H1 (cell line): ENCODE data around the gene SPTAN1. TPM values are rescaled to one million over a fixed set of nuclear protein-coding genes. Genes with fewer than 3 reads are reported as not detected.

ENCODE experiments used
- CTCF ChIA-PET: fragments of 300-600 bp; sonication (Branson Sonifier 250); formaldehyde crosslinking; loops from one replicate; lab custom pipeline; 2021; ENCODE audit not compliant: partially characterized antibody; lab: Charles Lee
- POLR2A ChIA-PET: fragments of 300-600 bp; sonication (Branson Sonifier 250); formaldehyde crosslinking; loops from one replicate; lab custom pipeline; 2021; ENCODE audit warnings: inconsistent platforms; ENCODE audit not compliant: partially characterized antibody; lab: Charles Lee
- DNase-seq, 2 experiments: peaks; one replicate each; pipeline versions ENCODE4 v3.0.0 to v3.0.0-alpha.2; 2010 to 2022; ENCODE audit warnings: low spot score in 2 of 2, low read depth in 1 of 2, mixed read lengths in 1 of 2
- FAIRE-seq: peaks from 2 replicates; lab custom pipeline; 2011; peaks lifted over from hg19 to GRCh38; lab: Jason Lieb, UNC
- H2AFZ ChIP-seq: 2 replicates; pipeline ENCODE4 v1.8.1; 2012; ENCODE audit warnings: low read length, inconsistent platforms
- H2AK5ac ChIP-seq: 2 replicates; pipeline ENCODE4 v1.6.1; 2013; ENCODE audit warnings: low read depth, low read length
- H2BK120ac ChIP-seq: replicated peaks from 2 replicates; pipeline ENCODE3; 2013; ENCODE audit warnings: low read depth, low read length, inconsistent platforms
- H2BK12ac ChIP-seq: 2 replicates; pipeline ENCODE4 v1.6.1; 2013; ENCODE audit warnings: low read depth, low read length
- H2BK15ac ChIP-seq: 2 replicates; pipeline ENCODE4 v1.6.1; 2013; ENCODE audit warnings: low read length
- H2BK20ac ChIP-seq: 2 replicates; pipeline ENCODE4 v1.6.1; 2013; ENCODE audit warnings: low read length
- H2BK5ac ChIP-seq: 2 replicates; pipeline ENCODE4 v1.6.1; 2013; ENCODE audit warnings: low read depth, low read length
- H3K14ac ChIP-seq: 2 replicates; pipeline ENCODE4 v1.6.1; 2013; ENCODE audit warnings: inconsistent platforms; ENCODE audit not compliant: insufficient read length
- H3K18ac ChIP-seq: 2 replicates; pipeline ENCODE4 v1.6.1; 2013; ENCODE audit warnings: low read length; ENCODE audit errors: extremely low read depth
- H3K23ac ChIP-seq: 2 replicates; pipeline ENCODE4 v1.6.1; 2013; ENCODE audit warnings: inconsistent platforms; ENCODE audit not compliant: insufficient read length
- H3K23me2 ChIP-seq: 2 replicates; pipeline ENCODE4 v1.6.1; 2013; ENCODE audit warnings: low read depth, low read length
- H3K27ac ChIP-seq: 2 replicates; pipeline ENCODE4 v1.6.1; 2011; ENCODE audit warnings: low read depth, low read length, inconsistent platforms
- H3K27me3 ChIP-seq, 4 experiments: replicated peaks in 1 of 4; 1 replicate in 1 of 4; 2 replicates in 3 of 4; pipeline versions ENCODE4 v1.6.1 to v1.8.1; 2011 to 2013; ENCODE audit warnings: low read length in 3 of 4, mild to moderate bottlenecking in 3 of 4, inconsistent platforms in 2 of 4, mixed read lengths in 2 of 4, moderate library complexity in 1 of 4; ENCODE audit not compliant: control insufficient read depth in 3 of 4, insufficient read depth in 3 of 4; ENCODE audit errors: extremely low read depth in 1 of 4
- H3K36me3 ChIP-seq, 4 experiments: 2 replicates each; pipeline versions ENCODE4 v1.6.1 to v1.8.1; 2011 to 2013; ENCODE audit warnings: mild to moderate bottlenecking in 4 of 4, low read length in 3 of 4, moderate library complexity in 2 of 4, control low read depth in 1 of 4, inconsistent platforms in 1 of 4; ENCODE audit not compliant: insufficient read depth in 4 of 4, control insufficient read depth in 2 of 4
- H3K4ac ChIP-seq: replicated peaks from 2 replicates; pipeline ENCODE3; 2013; ENCODE audit warnings: low read length, low read depth, mixed read lengths, inconsistent platforms; ENCODE audit not compliant: insufficient read length
- H3K4me1 ChIP-seq, 4 experiments: replicated peaks in 1 of 4; 1 replicate in 1 of 4; 2 replicates in 3 of 4; pipeline versions ENCODE4 v1.6.1 to v1.8.1; 2011 to 2013; ENCODE audit warnings: low read length in 3 of 4, inconsistent platforms in 2 of 4, mixed read lengths in 1 of 4; ENCODE audit not compliant: insufficient read depth in 4 of 4, control insufficient read depth in 3 of 4
- H3K4me2 ChIP-seq, 2 experiments: 2 replicates each; pipeline versions ENCODE4 v1.6.1 to v1.8.1; 2011 to 2013; ENCODE audit warnings: low read depth in 2 of 2, low read length in 2 of 2, control low read depth in 1 of 2, inconsistent platforms in 1 of 2, mild to moderate bottlenecking in 1 of 2; ENCODE audit not compliant: insufficient read depth in 1 of 2
- H3K4me3 ChIP-seq, 4 experiments: fragments of 200-600, 300-600 bp in 1 of 4; sonication (generic), shearing (Covaris generic), sonication (Bioruptor Twin) in 1 of 4; 2 replicates each; pipeline versions ENCODE4 v1.5.1 to v1.8.1; 2011 to 2016; ENCODE audit warnings: low read length in 4 of 4, low read depth in 3 of 4, control low read depth in 2 of 4, inconsistent platforms in 2 of 4, mild to moderate bottlenecking in 2 of 4, mixed read lengths in 1 of 4, moderate library complexity in 1 of 4; ENCODE audit not compliant: insufficient read depth in 2 of 4; ENCODE audit errors: extremely low read depth in 1 of 4
- H3K56ac ChIP-seq: replicated peaks from 2 replicates; pipeline ENCODE3; 2013; ENCODE audit warnings: low read depth, mild to moderate bottlenecking, mixed read lengths, low read length, inconsistent platforms; ENCODE audit not compliant: insufficient read length
- H3K79me1 ChIP-seq: 2 replicates; pipeline ENCODE4 v1.6.1; 2013; ENCODE audit warnings: low read depth, low read length, control low read depth
- H3K79me2 ChIP-seq, 2 experiments: 2 replicates each; pipeline versions ENCODE4 v1.6.1 to v1.8.1; 2012 to 2013; ENCODE audit warnings: low read length in 2 of 2, mild to moderate bottlenecking in 2 of 2, inconsistent platforms in 1 of 2; ENCODE audit not compliant: insufficient read depth in 2 of 2, control insufficient read depth in 1 of 2
- H3K9ac ChIP-seq, 4 experiments: replicated peaks in 1 of 4; 1 replicate in 1 of 4; 2 replicates in 3 of 4; pipeline versions ENCODE4 v1.6.1 to v1.8.1; 2011 to 2013; ENCODE audit warnings: low read depth in 3 of 4, low read length in 3 of 4, control low read depth in 2 of 4, mild to moderate bottlenecking in 2 of 4, moderate library complexity in 2 of 4, inconsistent platforms in 1 of 4; ENCODE audit errors: extremely low read depth in 1 of 4
- H3K9me3 ChIP-seq, 2 experiments: 2 replicates each; pipeline versions ENCODE4 v1.6.1 to v1.8.1; 2012 to 2013; ENCODE audit warnings: mild to moderate bottlenecking in 2 of 2, moderate library complexity in 2 of 2, control low read depth in 1 of 2, inconsistent platforms in 1 of 2, low read depth in 1 of 2, low read length in 1 of 2, mixed read lengths in 1 of 2; ENCODE audit not compliant: insufficient read depth in 2 of 2
- H4K20me1 ChIP-seq, 2 experiments: replicated peaks in 1 of 2; 2 replicates each; pipeline versions ENCODE3 to v1.8.1; 2011 to 2013; ENCODE audit warnings: inconsistent platforms in 2 of 2, low read length in 2 of 2, mild to moderate bottlenecking in 1 of 2; ENCODE audit not compliant: insufficient read depth in 2 of 2, control insufficient read depth in 1 of 2
- H4K5ac ChIP-seq: 2 replicates; pipeline ENCODE4 v1.6.1; 2013; ENCODE audit warnings: low read length, low read depth, mixed read lengths, inconsistent platforms; ENCODE audit not compliant: insufficient read length
- H4K8ac ChIP-seq: 2 replicates; pipeline ENCODE4 v1.8.0; 2013; ENCODE audit warnings: mild to moderate bottlenecking, moderate library complexity, low read length, inconsistent platforms; ENCODE audit not compliant: insufficient read depth; ENCODE audit errors: extremely low read depth
- H4K91ac ChIP-seq: replicated peaks from 2 replicates; pipeline ENCODE3; 2013; ENCODE audit warnings: low read length, mixed read lengths, inconsistent platforms; ENCODE audit not compliant: insufficient read length
- BCL11A ChIP-seq, 2 experiments: IDR thresholded peaks; one replicate each; pipeline ENCODE4 v1.6.1; 2011; ENCODE audit warnings: low read depth in 2 of 2, low read length in 2 of 2, mild to moderate bottlenecking in 2 of 2
- BRCA1 ChIP-seq: IDR thresholded peaks from 2 replicates; pipeline ENCODE4 v1.6.1; 2012; ENCODE audit warnings: low read depth, low read length, improper control_type of control experiment
- CBX5 ChIP-seq: fragments of 300-800, 300-1000 bp; sonication (generic); IDR thresholded peaks from 2 replicates; pipeline ENCODE4 v1.7.1; 2016; ENCODE audit warnings: antibody characterized with exemption, low read length, low read depth
- RBBP5 ChIP-seq: IDR thresholded peaks from 2 replicates; pipeline ENCODE4 v1.7.1; 2012; ENCODE audit warnings: low read depth, mild to moderate bottlenecking, inconsistent platforms, low read length, moderate library complexity, borderline replicate concordance
- SIN3A ChIP-seq, 2 experiments: IDR thresholded peaks in 1 of 2; conservative IDR thresholded peaks in 1 of 2; 2 replicates each; pipeline ENCODE4 v1.6.1; 2011 to 2012; ENCODE audit warnings: low read length in 2 of 2, improper control_type of control experiment in 1 of 2, low read depth in 1 of 2, mild to moderate bottlenecking in 1 of 2
- SIX5 ChIP-seq: IDR thresholded peaks from 2 replicates; pipeline ENCODE4 v1.6.1; 2011; ENCODE audit warnings: mild to moderate bottlenecking, low read depth, low read length
- TAF1 ChIP-seq: IDR thresholded peaks from 2 replicates; pipeline ENCODE4 v1.6.1; 2011; ENCODE audit warnings: mild to moderate bottlenecking, low read depth, low read length
- YY1 ChIP-seq: IDR thresholded peaks from 2 replicates; pipeline ENCODE4 v1.6.1; 2011; ENCODE audit warnings: low read depth, mild to moderate bottlenecking, low read length
- WGBS, 2 experiments: shearing (Covaris generic) in 1 of 2; methylation state at CpG; one replicate each; pipeline versions ENCODE4 v1.1.6 to v1.1.7; 2013 to 2015; ENCODE audit warnings: low lambda C conversion rate in 2 of 2, mixed read lengths in 2 of 2, inconsistent platforms in 1 of 2, low coverage in 1 of 2, missing lambda C conversion rate in 1 of 2; ENCODE audit not compliant: insufficient replicate concordance in 2 of 2, insufficient coverage in 1 of 2, insufficient read length in 1 of 2; ENCODE audit errors: extremely low coverage in 1 of 2, missing lambda C conversion rate in 1 of 2; 5-methylcytosine and 5-hydroxymethylcytosine counted together
- polyA plus RNA-seq, 7 experiments: library from polyadenylated mRNA; depleted of rRNA in 3 of 7; stranded (reverse) in 5 of 7; unstranded in 2 of 7; fragments of >200 nt in 5 of 7; fragments of 200-250 nt in 2 of 7; gene quantifications; 1 replicate in 5 of 7; 2 replicates in 1 of 7; 4 replicates in 1 of 7; pipeline versions ENCODE4 v1.2.1 to v1.2.3, GENCODE V29; 2011 to 2013; ENCODE audit warnings: missing spikeins in 2 of 7, mixed read lengths in 2 of 7
- total RNA-seq: library from RNA; stranded (reverse); fragmentation: NEBNext Ultra II Directional; extraction: Animal tissue kit (Norgen Biotek cat#: 25700); gene quantifications from 2 replicates; pipeline ENCODE4 v1.2.1, GENCODE V29; 2021
- TF ChIP-seq, protein P1 (sequence below): IDR thresholded peaks from 2 replicates; pipeline ENCODE4 v1.6.1; 2011; ENCODE audit warnings: low read length, improper control_type of control experiment

Gene SPTAN1
- total and polyA plus RNA-seq, 2 of the 8 experiments (the other 6 are each of a cell fraction or from before 2014, with no cell fraction given), result 182 to 216 TPM

DNA sequence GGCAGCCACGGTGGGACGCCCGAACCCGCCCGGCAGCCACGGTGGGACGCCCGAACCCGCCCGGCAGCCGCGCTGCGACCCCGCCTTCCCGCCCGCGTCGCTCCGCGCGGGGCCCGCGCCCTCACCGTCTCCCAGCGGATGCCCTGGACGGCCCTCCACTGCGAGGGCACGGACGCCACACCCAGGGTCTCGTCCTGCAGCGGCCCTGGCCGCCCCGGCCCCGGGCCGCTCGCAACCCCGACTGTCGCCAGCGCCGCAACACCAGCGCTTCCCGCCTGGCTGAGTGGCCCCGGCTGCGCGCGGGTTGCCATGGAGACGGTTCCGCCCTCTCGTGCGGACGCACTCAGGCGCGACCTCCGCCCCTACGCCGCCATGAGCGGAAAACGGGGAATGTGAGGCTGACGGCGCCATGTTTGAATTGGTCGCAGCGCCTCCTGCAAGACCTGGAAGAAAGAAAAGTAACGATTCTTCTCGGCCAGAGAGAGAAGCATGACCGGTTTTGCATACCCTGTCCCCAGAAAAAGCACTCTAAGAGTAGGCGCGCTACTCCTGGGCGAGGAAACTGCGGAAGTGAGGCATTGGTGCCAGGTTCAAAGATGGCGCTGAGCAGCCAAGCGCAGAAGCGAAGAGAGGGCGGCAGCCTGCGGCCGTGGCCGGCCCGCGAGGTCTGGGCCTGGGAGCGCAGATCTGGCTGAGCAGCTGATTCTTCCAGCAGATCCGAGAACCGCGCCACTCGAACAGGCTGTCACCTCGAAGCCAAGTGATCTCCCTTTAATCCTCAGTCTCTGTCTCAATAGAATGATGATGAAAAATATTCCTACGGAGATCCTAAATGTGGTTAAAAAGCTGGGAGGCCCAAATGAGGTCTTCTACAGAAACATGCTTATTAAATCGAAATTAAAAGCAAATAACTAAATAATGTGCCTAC is 104.3 kb downstream of the SPTAN1 start, which contains the start of gene DYNC2I2:
DYNC2I2 (minus strand) TSS at position 432 of the 928 bp plus-strand sequence; CDS start at position 311, 121 bp downstream.
- Histone ChIP-seq H3K18ac (peak within 1 kb of the TSS; percentile 100), H4K20me1 (peaks cover 0 to 2% of the 10 kb centered on the region in 2 experiments), H4K8ac (peak within 1 kb of the TSS; percentile 100; the same call in 1 of the 2 replicates), H3K27ac (peak within 1 kb of the TSS; percentile 100), H2BK120ac (peak within 1 kb of the TSS; percentile 91), H2BK20ac (peak within 1 kb of the TSS; percentile 100), H3K23ac (no peak within 1 kb of the TSS), H3K36me3 (peaks cover 0 to 9% (median 0%) of the 10 kb centered on the region in 4 experiments; a peak in 1 of 8 replicates), H3K4ac (no peak within 1 kb of the TSS), H3K27me3 (no peaks in the 10 kb centered on the region), H2BK5ac (peak within 1 kb of the TSS; percentile 100), H2BK12ac (peak within 1 kb of the TSS; percentile 99), H3K9me3 (no peaks in the 10 kb centered on the region), H3K79me1 (no peaks in the 10 kb centered on the region; the same call in 1 of the 2 replicates), H3K4me1 (no peaks in the 10 kb centered on the region; a peak in 2 of 7 replicates), H2AFZ (peak within 1 kb of the TSS; percentile 100), H3K14ac (no peak within 1 kb of the TSS), H4K91ac (peak within 1 kb of the TSS; percentile 100), H3K56ac (peak within 1 kb of the TSS; percentile 98), H3K4me2 (peak within 1 kb of the TSS; percentile 68 to 98), H3K23me2 (peaks cover 4% of the 10 kb centered on the region; the same call in 1 of the 2 replicates), H2AK5ac (no peak within 1 kb of the TSS), H3K9ac (peak within 1 kb of the TSS; percentile 93 to 100 (median 99)), H4K5ac (peak within 1 kb of the TSS; percentile 100), H3K79me2 (peaks cover 0 to 2% of the 10 kb centered on the region in 2 experiments; a peak in 1 of 4 replicates), H3K4me3 (peak within 1 kb of the TSS; percentile 66 to 86 (median 68)), H2BK15ac (no peak within 1 kb of the TSS)
- 2% methylated on average over 71 of the region's 86 CpGs; no CpG with 5 or more reads in 1 of the 2 experiments for WGBS, 2 experiments
- CTCF ChIA-PET, result interaction anchor here (1.2 kb wide), 1 partner anchor 13 kb away, joined by 4 read pairs; no protein-coding TSS in a partner anchor
- DNase-seq, result peak; percentile 84 to 97
- POLR2A ChIA-PET, result interaction anchor here (0.9 to 43.1 kb wide), 3 partner anchors 13 to 39 kb away, joined by 3 to 1197 read pairs (median 4); partner anchors contain the start of genes PKN3 and SET
- FAIRE-seq, result no peak
- TF ChIP-seq SIN3A (conservative IDR thresholded peaks at IDR 0.05 in 1 of 2, IDR thresholded peaks at IDR 0.05 in 1 of 2; ENCODE audit: low read depth in 1 of 2, low read length in 2 of 2), result peak; percentile 65 to 86; a peak in 1 of 4 replicates
- no peak for TF ChIP-seq BRCA1
- no peak; the same call in 1 of the 2 replicates for TF ChIP-seq RBBP5
- TF ChIP-seq, protein P1, sequence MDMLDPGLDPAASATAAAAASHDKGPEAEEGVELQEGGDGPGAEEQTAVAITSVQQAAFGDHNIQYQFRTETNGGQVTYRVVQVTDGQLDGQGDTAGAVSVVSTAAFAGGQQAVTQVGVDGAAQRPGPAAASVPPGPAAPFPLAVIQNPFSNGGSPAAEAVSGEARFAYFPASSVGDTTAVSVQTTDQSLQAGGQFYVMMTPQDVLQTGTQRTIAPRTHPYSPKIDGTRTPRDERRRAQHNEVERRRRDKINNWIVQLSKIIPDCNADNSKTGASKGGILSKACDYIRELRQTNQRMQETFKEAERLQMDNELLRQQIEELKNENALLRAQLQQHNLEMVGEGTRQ, result no peak
- TF ChIP-seq YY1, result peak; percentile 100
- TF ChIP-seq BCL11A (IDR thresholded peaks at IDR 0.05; ENCODE audit: low read depth in 2 of 2, low read length in 2 of 2), result no peak
- no peak for TF ChIP-seq CBX5
- peak; percentile 49; the same call in 1 of the 2 replicates for TF ChIP-seq SIX5
- TF ChIP-seq TAF1, result peak; percentile 92
